Caco-2 (cell line): ENCODE data around the gene RIOX2. TPM values are rescaled to one million over a fixed set of nuclear protein-coding genes. Genes with fewer than 3 reads are reported as not detected.

ENCODE experiments used
- BruUV-seq: library from RNA; stranded (reverse); fragments of 400-500 nt; replicated peaks from 2 replicates; lab custom pipeline; 2021; lab: Mats Ljungman, UMichigan
- CTCF ChIA-PET: fragments of 300-600 bp; sonication (Branson Sonifier 250); formaldehyde crosslinking; loops from one replicate; lab custom pipeline; 2022; ENCODE audit warnings: antibody characterized with exemption; lab: Charles Lee
- POLR2A ChIA-PET: fragments of 300-600 bp; sonication (Branson Sonifier 250); formaldehyde crosslinking; loops from one replicate; lab custom pipeline; 2022; ENCODE audit warnings: antibody characterized with exemption; lab: Charles Lee
- DNase-seq, 2 experiments: peaks; one replicate each; pipeline versions ENCODE4 v3.0.0 to v3.0.0-alpha.2; 2020 to 2022
- H3K27me3 ChIP-seq: replicated peaks from 2 replicates; pipeline ENCODE4 v1.6.0; 2011; ENCODE audit warnings: low read length; ENCODE audit not compliant: control insufficient read depth, insufficient read depth
- H3K36me3 ChIP-seq: 2 replicates; pipeline ENCODE4 v1.5.1; 2011; ENCODE audit warnings: low read length; ENCODE audit not compliant: control insufficient read depth, insufficient read depth
- H3K4me1 ChIP-seq: fragments of 250-450 bp; sonication (Bioruptor Pico); 2 replicates; pipeline ENCODE4 v1.5.1; 2020; ENCODE audit warnings: mild to moderate bottlenecking
- H3K4me3 ChIP-seq: 2 replicates; pipeline ENCODE4 v1.5.1; 2011; ENCODE audit warnings: low read depth, mild to moderate bottlenecking, control low read depth, low read length
- H3K9me3 ChIP-seq: fragments of 250-450 bp; sonication (Bioruptor Pico); 2 replicates; pipeline ENCODE4 v1.5.1; 2020; ENCODE audit warnings: mild to moderate bottlenecking, moderate library complexity
- H3K27ac Mint-ChIP-seq: one replicate; pipeline ENCODE4 v1.8.0; 2022; ENCODE audit warnings: mixed read lengths; ENCODE audit not compliant: unreplicated experiment
- H3K27me3 Mint-ChIP-seq: one replicate; pipeline ENCODE4 v1.8.0; 2022; ENCODE audit warnings: mixed read lengths; ENCODE audit not compliant: insufficient read depth, unreplicated experiment
- H3K36me3 Mint-ChIP-seq: one replicate; pipeline ENCODE4 v1.8.0; 2022; ENCODE audit warnings: mild to moderate bottlenecking, mixed read lengths; ENCODE audit not compliant: insufficient read depth, unreplicated experiment
- H3K4me1 Mint-ChIP-seq: one replicate; pipeline ENCODE4 v1.8.0; 2022; ENCODE audit warnings: low read depth, mixed read lengths; ENCODE audit not compliant: unreplicated experiment
- H3K4me3 Mint-ChIP-seq: one replicate; pipeline ENCODE4 v1.8.0; 2022; ENCODE audit warnings: mild to moderate bottlenecking, moderate library complexity, mixed read lengths; ENCODE audit not compliant: unreplicated experiment
- H3K9me3 Mint-ChIP-seq: one replicate; pipeline ENCODE4 v1.8.0; 2022; ENCODE audit warnings: mixed read lengths; ENCODE audit not compliant: unreplicated experiment
- CTCF ChIP-seq, 2 experiments: fragments of 200-600 bp in 1 of 2; IDR thresholded peaks; 1 replicate in 1 of 2; 2 replicates in 1 of 2; pipeline versions ENCODE4 v1.5.1 to v1.8.0; 2011 to 2022; ENCODE audit warnings: antibody characterized with exemption in 1 of 2, control low read depth in 1 of 2, inconsistent platforms in 1 of 2, low read depth in 1 of 2, low read length in 1 of 2, mild to moderate bottlenecking in 1 of 2, moderate library complexity in 1 of 2; ENCODE audit not compliant: insufficient read depth in 1 of 2, severe bottlenecking in 1 of 2, unreplicated experiment in 1 of 2
- intact Hi-C: fragments of 100-400 bp; cut with micrococcal nuclease; formaldehyde crosslinking; loops from one replicate; pipeline ENCODE4 v1.10.0; 2022; ENCODE audit not compliant: unreplicated experiment
- total RNA-seq: library from RNA; stranded (reverse); gene quantifications from 2 replicates; pipeline ENCODE4 v1.2.3, GENCODE V29; 2022

RIOX2 gene
- total RNA-seq, 1 experiment from 2014 or later = 25.0 TPM

- TF ChIP-seq CTCF (IDR thresholded peaks at IDR 0.05; ENCODE audit: insufficient read depth in 1 of 2, low read depth in 1 of 2, low read length in 1 of 2, severe bottlenecking in 1 of 2, unreplicated experiment in 1 of 2) = no peak
- ChIA-PET POLR2A (no interaction called here), CTCF (no interaction called here)
- Mint-ChIP-seq H3K27ac (no peak overlapping the region), H3K4me3 (no peak overlapping the region), H3K27me3 (peaks cover 11% of the 10 kb centered on the region), H3K4me1 (no peaks in the 10 kb centered on the region), H3K36me3 (no peaks in the 10 kb centered on the region), H3K9me3 (no peaks in the 10 kb centered on the region)
- Histone ChIP-seq H3K4me1 (0 out of 2 replicates have a peak, but pooled peaks cover 3% of the 10 kb centered on the region), H3K27me3 (no peaks in the 10 kb centered on the region), H3K36me3 (no peaks in the 10 kb centered on the region), H3K9me3 (no peaks in the 10 kb centered on the region), H3K4me3 (no peak overlapping the region)
- no peak for DNase-seq
- intact Hi-C loops = no loop called here
- no TSS peak for BruUV-seq
These were observed 27.8 kb upstream of the RIOX2 start for GRCh38 chr3:97999994-98000393.

- H3K9me3 ChIP-seq = no peaks in the 10 kb centered on the region
- Mint-ChIP-seq H3K27ac (no peak overlapping the region), H3K9me3 (no peaks in the 10 kb centered on the region), H3K27me3 (peaks cover 11% of the 10 kb centered on the region), H3K4me3 (no peak overlapping the region), H3K4me1 (no peaks in the 10 kb centered on the region), H3K36me3 (no peaks in the 10 kb centered on the region)
- no peak for DNase-seq
- BruUV-seq = no TSS peak
- H3K27me3 ChIP-seq = no peaks in the 10 kb centered on the region
- CTCF ChIA-PET = no interaction called here
- POLR2A ChIA-PET = no interaction called here
- TF ChIP-seq CTCF (IDR thresholded peaks at IDR 0.05; ENCODE audit: insufficient read depth in 1 of 2, low read depth in 1 of 2, low read length in 1 of 2, severe bottlenecking in 1 of 2, unreplicated experiment in 1 of 2) = no peak
- 0 out of 2 replicates have a peak, but pooled peaks cover 9% of the 10 kb centered on the region for H3K4me1 ChIP-seq
- no peaks in the 10 kb centered on the region for H3K36me3 ChIP-seq
- no peak overlapping the region for H3K4me3 ChIP-seq
- intact Hi-C loops = no loop called here
These were observed 26.9 kb upstream of the RIOX2 start for GRCh38 chr3:97999103-97999502.

DNA sequence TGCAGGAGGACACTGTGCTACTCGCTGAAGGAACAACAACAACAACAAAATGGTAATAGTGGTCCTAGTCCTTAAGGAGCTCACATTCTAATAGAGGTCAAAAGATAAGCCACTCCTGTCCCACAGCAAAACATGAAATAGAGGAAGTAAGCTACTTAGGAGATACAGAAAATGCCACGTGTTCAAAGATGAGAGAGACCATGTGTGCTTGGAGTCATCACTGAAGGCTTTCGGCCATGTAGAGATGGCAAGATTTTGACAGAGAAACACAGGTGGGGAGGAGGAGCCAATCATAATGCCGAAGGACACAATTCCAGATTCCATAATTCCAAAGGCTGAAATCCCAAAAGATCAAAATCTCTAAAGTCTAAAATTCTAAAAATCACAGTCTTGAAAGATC lies 24.8 kb upstream of the RIOX2 start:
- Mint-ChIP-seq H3K9me3 (no peaks in the 10 kb centered on the region), H3K27ac (no peak overlapping the region), H3K27me3 (peaks cover 11% of the 10 kb centered on the region), H3K4me3 (no peak overlapping the region), H3K36me3 (no peaks in the 10 kb centered on the region), H3K4me1 (no peaks in the 10 kb centered on the region)
- no TSS peak for BruUV-seq
- intact Hi-C loops = no loop called here
- no peak for TF ChIP-seq CTCF (IDR thresholded peaks at IDR 0.05; ENCODE audit: insufficient read depth in 1 of 2, low read depth in 1 of 2, low read length in 1 of 2, severe bottlenecking in 1 of 2, unreplicated experiment in 1 of 2)
- Histone ChIP-seq H3K4me3 (no peak overlapping the region), H3K9me3 (no peaks in the 10 kb centered on the region), H3K27me3 (no peaks in the 10 kb centered on the region), H3K36me3 (no peaks in the 10 kb centered on the region), H3K4me1 (0 out of 2 replicates have a peak, but pooled peaks cover 9% of the 10 kb centered on the region)
- ChIA-PET CTCF (no interaction called here), POLR2A (no interaction called here)
- DNase-seq = no peak
